Loucy (cell line): ENCODE results near the gene GPR6.

Source experiments
- H2AFZ ChIP-seq: fragments of 200-600 bp; sonication (generic); 2 replicates; pipeline ENCODE4 v1.6.0; 2016; ENCODE audit warnings: antibody characterized with exemption, mild to moderate bottlenecking, low read length, moderate library complexity
- H3F3A ChIP-seq: fragments of 200-600 bp; 2 replicates; pipeline ENCODE4 v1.6.0; 2016; ENCODE audit warnings: antibody characterized with exemption, low read depth, mild to moderate bottlenecking
- H3K27me3 ChIP-seq: fragments of 200-600 bp; sonication (generic); 2 replicates; pipeline ENCODE4 v1.6.1; 2014; ENCODE audit warnings: low read length, mild to moderate bottlenecking; ENCODE audit not compliant: insufficient read depth, poor library complexity, severe bottlenecking
- H3K36me3 ChIP-seq: fragments of 200-600 bp; sonication (generic); 2 replicates; pipeline ENCODE4 v1.6.1; 2016; ENCODE audit warnings: low read length; ENCODE audit not compliant: insufficient read depth
- H3K4me1 ChIP-seq: fragments of 200-600 bp; sonication (generic); 2 replicates; pipeline ENCODE4 v1.5.1; 2014; ENCODE audit warnings: low read length, mild to moderate bottlenecking; ENCODE audit not compliant: insufficient read depth, poor library complexity, severe bottlenecking
- H3K4me2 ChIP-seq: fragments of 200-600 bp; sonication (generic); 2 replicates; pipeline ENCODE4 v1.6.0; 2014; ENCODE audit warnings: antibody characterized with exemption, low read length, low read depth, mild to moderate bottlenecking; ENCODE audit not compliant: poor library complexity, severe bottlenecking
- H3K4me3 ChIP-seq: fragments of 200-600 bp; sonication (generic); 2 replicates; pipeline ENCODE4 v1.5.1; 2014; ENCODE audit warnings: low read length, mild to moderate bottlenecking, mixed read lengths; ENCODE audit not compliant: poor library complexity, severe bottlenecking
- H3K79me2 ChIP-seq: fragments of 200-600 bp; sonication (generic); 2 replicates; pipeline ENCODE4 v1.6.1; 2014; ENCODE audit warnings: low read length; ENCODE audit not compliant: insufficient read depth
- H3K9ac ChIP-seq: fragments of 200-600 bp; sonication (generic); 2 replicates; pipeline ENCODE4 v1.6.0; 2014; ENCODE audit warnings: mild to moderate bottlenecking, low read depth, low read length, moderate library complexity; ENCODE audit not compliant: poor library complexity, severe bottlenecking
- H3K9me2 ChIP-seq: fragments of 200-600 bp; sonication (generic); replicated peaks from 2 replicates; pipeline ENCODE4 v1.6.1; 2016; ENCODE audit warnings: low read depth, low read length, mixed read lengths
- H3K9me3 ChIP-seq: fragments of 200-600 bp; sonication (generic); 2 replicates; pipeline ENCODE4 v1.6.1; 2014; ENCODE audit warnings: mild to moderate bottlenecking, antibody characterized with exemption, low read length, low read depth; ENCODE audit not compliant: insufficient read depth
- H4K20me1 ChIP-seq: fragments of 200-600 bp; sonication (generic); 2 replicates; pipeline ENCODE4 v1.6.0; 2014; ENCODE audit warnings: antibody characterized with exemption, low read length, mild to moderate bottlenecking; ENCODE audit not compliant: insufficient read depth, poor library complexity, severe bottlenecking
- CTCF ChIP-seq: fragments of 200-600 bp; sonication (generic); conservative IDR thresholded peaks from 2 replicates; pipeline ENCODE4 v1.5.1; 2014; ENCODE audit warnings: mild to moderate bottlenecking, antibody characterized with exemption, low read length
- EZH2phosphoT487 ChIP-seq: fragments of 200-600 bp; IDR thresholded peaks from 2 replicates; pipeline ENCODE4 v1.6.1; 2018; ENCODE audit warnings: antibody characterized with exemption, mild to moderate bottlenecking, moderate library complexity, borderline replicate concordance

Gene GPR6

GRCh38 chr6:109979033-109979921 is 1.2 kb downstream of the GPR6 start:
- no peaks in the 10 kb centered on the region for H3K79me2 ChIP-seq
- H3F3A ChIP-seq, result no peaks in the 10 kb centered on the region
- H3K9me2 ChIP-seq, result no peaks in the 10 kb centered on the region
- no peaks in the 10 kb centered on the region for H3K9me3 ChIP-seq
- H4K20me1 ChIP-seq, result no peaks in the 10 kb centered on the region
- H3K27me3 ChIP-seq, result peaks cover 8% of the 10 kb centered on the region
- H3K4me3 ChIP-seq, result no peak overlapping the region
- H3K36me3 ChIP-seq, result no peaks in the 10 kb centered on the region
- no peak overlapping the region for H3K9ac ChIP-seq
- TF ChIP-seq CTCF (no peak), EZH2phosphoT487 (no peak)
- no peaks in the 10 kb centered on the region for H3K4me1 ChIP-seq
- no peak overlapping the region for H3K4me2 ChIP-seq
- H2AFZ ChIP-seq, result no peak overlapping the region

GRCh38 chr6:109984410-109984809 is 6.3 kb downstream of the GPR6 start:
- Histone ChIP-seq H3F3A (no peaks in the 10 kb centered on the region), H3K36me3 (no peaks in the 10 kb centered on the region), H3K79me2 (no peaks in the 10 kb centered on the region)

DNA sequence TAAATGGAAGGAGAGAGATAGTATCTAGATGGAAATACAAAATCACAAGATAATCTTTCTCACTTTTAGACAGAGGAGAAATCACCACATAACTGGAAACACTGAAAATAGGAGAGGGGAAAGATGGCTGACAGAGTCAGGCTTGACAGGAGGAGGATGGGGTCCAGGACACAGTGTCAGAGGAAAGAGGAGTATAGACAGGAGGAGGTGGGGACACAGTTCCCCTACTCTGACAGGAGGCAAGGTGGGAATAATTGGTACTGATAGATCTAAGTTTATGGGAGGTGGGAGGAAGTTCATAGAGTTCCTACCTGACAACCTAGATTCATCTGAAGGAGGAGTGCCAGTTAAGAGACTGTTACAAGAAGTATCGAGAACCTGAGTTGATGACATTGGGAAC is 9.1 kb downstream of the GPR6 start:
- Histone ChIP-seq H3K9ac (no peak overlapping the region), H3K4me1 (no peaks in the 10 kb centered on the region), H3K36me3 (no peaks in the 10 kb centered on the region), H3F3A (no peaks in the 10 kb centered on the region), H3K9me2 (no peaks in the 10 kb centered on the region), H3K4me2 (no peak overlapping the region), H3K4me3 (no peak overlapping the region), H3K79me2 (no peaks in the 10 kb centered on the region), H3K27me3 (peaks cover 9% of the 10 kb centered on the region), H4K20me1 (no peaks in the 10 kb centered on the region), H2AFZ (no peak overlapping the region), H3K9me3 (no peaks in the 10 kb centered on the region)
- TF ChIP-seq CTCF (no peak), EZH2phosphoT487 (no peak)

More at GRCh38 chr6:109984410-109984809, 6.3 kb downstream of the GPR6 start:
- Histone ChIP-seq H3K4me1 (no peaks in the 10 kb centered on the region), H2AFZ (no peak overlapping the region), H3K27me3 (peaks cover 9% of the 10 kb centered on the region), H3K9ac (no peak overlapping the region), H3K9me2 (no peaks in the 10 kb centered on the region), H4K20me1 (no peaks in the 10 kb centered on the region), H3K4me3 (no peak overlapping the region), H3K9me3 (no peaks in the 10 kb centered on the region), H3K4me2 (no peak overlapping the region)
- TF ChIP-seq EZH2phosphoT487 (no peak), CTCF (no peak)
